ENCODE measurements around the gene SLC20A1.

DNA sequence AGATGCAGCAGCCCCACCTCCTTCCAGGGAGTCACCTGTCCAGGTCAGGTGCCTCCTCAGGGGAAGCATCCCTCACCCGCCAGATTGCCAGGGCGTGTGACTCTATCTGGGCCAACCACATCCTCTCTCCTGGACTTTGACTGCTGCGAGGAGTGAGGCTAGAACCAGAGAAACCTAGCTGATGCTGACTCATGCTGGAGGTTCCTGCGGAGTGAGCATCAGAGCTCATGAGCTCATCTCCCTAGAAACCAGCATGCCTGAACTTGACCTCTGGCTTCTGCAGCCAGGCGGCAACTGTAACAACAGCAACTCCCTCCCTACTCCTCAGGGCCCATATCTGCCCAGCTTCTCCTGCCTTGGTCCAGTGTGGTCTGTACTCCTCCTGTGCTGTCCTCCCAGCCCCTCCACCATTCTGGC, 46.8 kb downstream of the SLC20A1 start:
- TF ChIP-seq, protein P1, sequence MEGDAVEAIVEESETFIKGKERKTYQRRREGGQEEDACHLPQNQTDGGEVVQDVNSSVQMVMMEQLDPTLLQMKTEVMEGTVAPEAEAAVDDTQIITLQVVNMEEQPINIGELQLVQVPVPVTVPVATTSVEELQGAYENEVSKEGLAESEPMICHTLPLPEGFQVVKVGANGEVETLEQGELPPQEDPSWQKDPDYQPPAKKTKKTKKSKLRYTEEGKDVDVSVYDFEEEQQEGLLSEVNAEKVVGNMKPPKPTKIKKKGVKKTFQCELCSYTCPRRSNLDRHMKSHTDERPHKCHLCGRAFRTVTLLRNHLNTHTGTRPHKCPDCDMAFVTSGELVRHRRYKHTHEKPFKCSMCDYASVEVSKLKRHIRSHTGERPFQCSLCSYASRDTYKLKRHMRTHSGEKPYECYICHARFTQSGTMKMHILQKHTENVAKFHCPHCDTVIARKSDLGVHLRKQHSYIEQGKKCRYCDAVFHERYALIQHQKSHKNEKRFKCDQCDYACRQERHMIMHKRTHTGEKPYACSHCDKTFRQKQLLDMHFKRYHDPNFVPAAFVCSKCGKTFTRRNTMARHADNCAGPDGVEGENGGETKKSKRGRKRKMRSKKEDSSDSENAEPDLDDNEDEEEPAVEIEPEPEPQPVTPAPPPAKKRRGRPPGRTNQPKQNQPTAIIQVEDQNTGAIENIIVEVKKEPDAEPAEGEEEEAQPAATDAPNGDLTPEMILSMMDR (IDR thresholded peaks at IDR 0.05): no peak
- no peak for TF ChIP-seq POLR2A (IDR thresholded peaks at IDR 0.05)
- no peak for TF ChIP-seq POLR2AphosphoS5 (IDR thresholded peaks at IDR 0.05)
